ENCODE measurements around the gene CYP4F11.

DNA sequence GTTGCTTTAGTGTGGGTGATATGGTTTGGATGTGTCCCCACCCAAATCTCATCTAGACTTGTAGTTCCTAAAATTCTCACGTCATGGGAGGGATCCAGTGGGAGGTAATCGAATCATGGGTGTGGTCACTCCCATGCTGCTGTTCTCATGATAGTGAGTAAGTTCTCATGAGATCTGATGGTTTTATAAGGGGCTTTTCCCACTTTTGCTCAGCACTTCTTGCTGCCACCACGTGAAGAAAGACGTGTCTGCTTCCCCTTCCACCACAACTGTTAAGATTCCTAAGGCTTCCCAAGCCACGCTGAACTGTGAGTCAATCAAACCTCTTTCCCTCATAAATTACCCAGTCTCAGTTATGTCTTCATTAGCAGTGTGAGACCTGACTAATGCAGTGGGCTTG lies 40.5 kb upstream of the CYP4F11 start:
- TF ChIP-seq CTCF (IDR thresholded peaks at IDR 0.05) (no peak), POLR2A (IDR thresholded peaks at IDR 0.05) (no peak), POLR2AphosphoS5 (IDR thresholded peaks at IDR 0.05) (no peak)

Data from upper lobe of left lung (tissue), 4 donors.